ENCODE measurements around the gene PLK5.
"Not testable (repeated sequence)": the region's sequence is repeated elsewhere in the genome, so short reads cannot be mapped to it uniquely, and the experiment has no call there.

The PLK5 gene

DNA sequence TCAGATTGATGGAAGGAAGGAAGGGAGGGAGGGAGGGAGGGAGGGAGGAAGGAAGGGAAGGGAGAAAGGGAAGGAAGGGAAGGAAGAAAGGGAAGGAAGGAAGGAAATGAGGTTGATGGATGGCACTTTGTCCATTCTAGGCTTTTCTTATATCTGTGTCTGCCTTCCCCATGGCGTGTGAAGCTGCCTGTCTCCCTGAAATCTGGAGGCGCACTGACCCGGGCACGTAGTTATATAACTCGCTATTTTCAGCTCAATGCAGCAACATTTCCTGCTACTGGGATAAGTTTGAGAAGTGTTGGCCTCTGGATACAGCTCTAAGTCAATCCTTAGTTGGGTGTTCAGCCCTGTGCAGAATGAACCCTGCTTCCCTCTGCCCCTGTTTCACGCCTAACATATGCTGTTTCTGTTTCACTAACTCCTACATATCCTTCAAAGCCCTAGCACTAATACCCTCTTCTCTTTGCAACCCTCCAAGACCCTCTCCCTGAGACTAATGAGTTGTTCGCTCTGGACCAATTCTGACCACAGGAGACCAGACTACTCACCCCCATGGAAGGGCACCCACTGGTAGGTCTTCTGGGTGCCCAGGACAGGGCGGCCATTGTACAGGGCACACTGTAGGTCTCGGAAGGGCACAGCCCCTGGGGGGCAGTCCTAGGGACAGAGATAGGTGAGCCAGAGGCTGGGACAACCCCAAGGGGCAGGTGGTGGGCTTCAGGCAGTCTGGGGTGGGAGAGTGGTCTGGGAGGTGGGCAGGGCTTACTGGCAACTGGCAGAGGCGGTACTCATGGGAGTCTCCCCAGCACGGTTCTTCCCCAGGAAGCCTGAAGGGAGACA, 14.1 kb upstream of the PLK5 start:
- DNase-seq, result no peak

DNA sequence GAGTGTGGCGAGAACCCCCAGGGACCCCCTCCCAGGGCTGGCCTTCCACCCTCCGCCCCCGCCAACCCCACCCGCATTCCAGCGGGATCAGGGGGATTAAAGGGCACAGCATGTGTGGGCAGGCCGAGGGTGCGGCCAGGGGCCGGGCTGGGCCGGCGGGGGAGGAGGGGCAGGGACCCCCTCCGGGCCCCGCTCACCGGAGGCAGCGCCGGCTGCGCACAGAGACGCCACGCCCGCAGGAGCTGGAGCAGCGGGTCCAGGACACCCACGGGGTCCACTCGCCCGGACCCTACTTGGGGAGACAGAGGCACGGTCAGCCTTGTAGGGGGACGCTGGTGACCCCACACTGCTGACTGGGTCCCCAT, 13.5 kb upstream of the PLK5 start:
- no peak for DNase-seq

DNA sequence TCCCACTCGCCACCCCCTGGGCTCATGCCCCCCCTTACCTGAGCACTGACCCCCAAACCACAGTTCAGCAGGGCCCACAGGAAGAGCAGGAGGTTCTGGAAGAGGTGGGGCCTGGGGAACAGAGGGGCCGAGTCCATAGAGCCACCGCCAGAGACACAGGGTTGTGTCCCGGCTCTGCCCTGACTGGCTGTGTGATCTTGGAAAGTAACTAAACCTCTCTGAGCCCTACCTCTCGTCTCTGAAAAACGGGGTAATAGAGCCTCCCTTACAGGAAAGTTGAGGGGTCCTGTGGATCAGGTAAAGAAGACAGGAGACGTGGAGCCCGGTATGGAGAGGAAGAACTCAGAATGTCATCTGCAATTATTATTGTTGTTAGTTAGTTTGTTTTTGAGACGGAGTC, 13.1 kb upstream of the PLK5 start:
- no peak for DNase-seq

DNA sequence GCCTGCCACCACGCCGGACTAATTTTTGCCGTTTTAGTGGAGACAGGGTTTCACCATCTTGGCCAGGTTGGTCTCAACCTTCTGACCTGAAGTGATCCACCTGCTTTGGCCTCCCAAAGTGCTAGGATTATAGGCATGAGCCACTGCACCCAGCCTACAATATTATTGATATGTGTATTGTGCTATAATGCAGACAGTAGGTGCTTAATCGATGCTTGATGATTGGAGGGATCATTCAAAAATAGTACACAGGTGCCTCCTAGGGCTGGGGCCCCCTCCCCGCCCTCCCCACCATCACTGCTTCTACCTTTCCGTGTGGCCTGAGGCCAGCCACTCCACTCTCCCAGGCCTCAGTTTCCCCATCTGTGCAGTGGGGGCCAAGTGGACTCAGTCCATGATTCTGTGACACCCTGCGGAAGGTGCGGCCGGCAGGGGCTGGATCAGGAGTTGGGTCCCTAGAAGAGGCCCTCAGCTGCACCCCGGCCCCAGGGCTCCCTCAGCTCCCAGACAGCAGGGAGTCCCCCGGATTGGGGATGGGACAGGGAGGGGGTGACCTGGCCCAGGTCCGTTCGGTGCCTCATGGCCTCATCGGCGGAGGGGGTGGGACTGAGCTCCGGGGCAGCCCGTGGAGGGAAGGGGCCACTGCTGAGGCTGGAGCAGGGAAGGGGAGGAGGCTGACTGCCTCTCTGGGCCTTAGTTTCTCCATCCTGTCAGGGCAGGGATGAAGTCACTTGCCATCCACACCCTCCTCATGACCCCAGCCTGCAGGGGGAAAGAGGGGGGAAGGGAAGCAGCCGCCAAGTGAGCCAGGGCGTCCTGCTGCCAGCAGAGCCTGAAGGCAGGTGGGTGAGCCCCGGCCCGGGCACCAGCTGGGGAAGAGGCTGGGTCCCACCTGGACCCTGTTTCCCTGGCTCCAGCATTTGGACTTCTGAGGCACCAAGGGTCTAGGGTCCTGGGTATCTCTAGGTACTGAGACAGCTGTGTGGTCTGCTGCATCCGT, 12.3 kb upstream of the PLK5 start:
- no peak for DNase-seq

DNA sequence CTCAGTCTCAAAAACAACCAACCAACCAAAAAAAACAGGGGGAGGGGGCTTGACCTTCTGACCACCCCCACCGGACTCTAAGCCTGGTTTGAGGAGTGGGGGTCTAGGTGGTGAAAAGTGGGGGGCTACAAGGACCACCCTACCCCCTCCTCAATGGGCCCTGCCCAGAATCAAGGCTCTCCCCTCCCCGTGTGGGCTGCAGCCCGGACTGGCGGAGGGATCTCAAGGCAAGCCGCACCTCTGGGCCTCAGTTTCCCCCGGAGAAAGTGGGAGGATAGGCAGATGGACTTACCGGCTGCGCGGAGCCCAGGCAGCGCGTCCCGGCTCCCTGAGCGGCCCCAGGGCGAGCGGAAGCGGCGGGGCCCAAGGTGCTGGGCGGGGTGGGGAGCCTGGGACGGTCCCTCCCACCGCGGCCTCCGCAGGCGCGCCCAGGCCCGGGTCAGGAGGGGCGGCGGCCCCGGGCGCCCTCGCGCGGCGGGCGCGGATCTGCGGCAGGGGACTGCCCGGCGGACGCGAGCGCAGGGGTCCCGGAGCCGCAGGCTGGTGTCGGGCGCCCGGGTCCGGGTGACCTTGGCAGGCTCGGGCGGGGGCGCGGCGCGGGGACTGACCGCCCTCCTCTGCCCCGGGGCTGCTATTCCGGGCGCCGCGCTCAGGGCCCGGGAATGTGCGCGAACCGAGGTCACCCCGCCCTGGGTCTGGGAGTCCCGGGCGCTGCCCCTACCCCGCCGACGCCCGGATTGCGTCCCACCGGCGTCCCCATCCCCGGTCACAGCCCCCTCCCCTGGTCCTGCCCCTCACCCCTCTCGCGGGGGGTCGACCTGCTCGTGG, 11.0 kb upstream of the PLK5 start, which contains the start of gene ADAMTSL5:
Gene ADAMTSL5, minus strand, starts transcription at position 349 of the 828 bp plus-strand sequence. CDS start 2,076 bp downstream, outside the sequence.
- no peak for DNase-seq

DNA sequence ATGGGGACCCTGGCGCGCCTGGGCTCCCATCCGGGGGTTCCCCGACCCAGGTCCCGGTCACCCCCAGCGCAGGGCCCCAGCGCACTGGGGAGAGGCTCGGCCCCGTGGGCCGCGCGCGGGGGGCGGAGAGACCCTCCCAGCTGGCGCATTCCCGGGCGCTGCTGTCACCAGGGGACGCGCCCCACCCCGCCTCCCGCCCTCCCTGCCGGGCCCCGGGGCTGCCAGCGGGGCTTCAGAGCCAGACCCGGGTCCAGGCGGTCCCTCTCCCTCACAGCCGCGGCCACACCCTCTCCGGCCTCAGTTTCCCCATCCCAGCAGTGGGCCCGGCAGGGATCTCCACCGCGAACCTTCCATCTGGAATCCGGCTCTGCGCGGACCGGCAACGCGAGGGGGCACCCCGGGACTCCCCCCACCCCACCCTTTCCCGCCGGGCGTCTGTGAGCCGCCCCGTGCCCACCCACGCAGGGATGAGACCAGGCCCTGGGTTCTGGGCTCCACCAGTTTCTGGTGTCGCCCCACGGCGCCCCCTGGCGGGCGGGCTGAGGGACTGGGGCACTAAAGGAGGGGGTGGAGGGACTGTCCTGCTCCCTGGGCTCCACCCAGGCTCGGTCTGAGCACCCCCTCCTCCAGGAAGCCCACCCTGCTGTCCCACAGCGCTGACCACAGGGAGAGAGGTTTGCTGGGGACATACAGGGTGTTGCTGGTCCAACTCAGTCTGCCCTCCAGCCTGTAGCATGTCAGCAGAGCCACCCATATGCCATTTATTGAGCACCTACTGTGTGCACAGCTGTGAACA, 10.2 kb upstream of the PLK5 start:
- no peak for DNase-seq

DNA sequence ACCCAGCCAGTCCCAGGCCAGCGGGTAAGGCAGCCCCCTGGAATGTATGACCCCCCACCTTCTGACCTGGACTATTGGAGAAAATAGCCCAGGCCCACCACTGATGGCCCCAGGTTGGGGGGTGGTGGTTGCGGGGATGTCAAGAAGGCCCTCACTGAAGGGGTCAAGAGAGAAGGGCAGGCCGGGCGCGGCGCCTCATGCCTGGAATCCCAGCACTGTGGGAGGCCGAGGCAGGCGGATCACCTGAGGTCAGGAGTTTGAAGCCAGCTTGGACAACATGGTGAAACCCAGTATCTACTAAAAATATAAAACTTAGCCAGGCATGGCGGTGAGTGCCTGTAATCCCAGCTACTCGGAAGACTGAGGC, 9.6 kb upstream of the PLK5 start:
- DNase-seq, result no peak

DNA sequence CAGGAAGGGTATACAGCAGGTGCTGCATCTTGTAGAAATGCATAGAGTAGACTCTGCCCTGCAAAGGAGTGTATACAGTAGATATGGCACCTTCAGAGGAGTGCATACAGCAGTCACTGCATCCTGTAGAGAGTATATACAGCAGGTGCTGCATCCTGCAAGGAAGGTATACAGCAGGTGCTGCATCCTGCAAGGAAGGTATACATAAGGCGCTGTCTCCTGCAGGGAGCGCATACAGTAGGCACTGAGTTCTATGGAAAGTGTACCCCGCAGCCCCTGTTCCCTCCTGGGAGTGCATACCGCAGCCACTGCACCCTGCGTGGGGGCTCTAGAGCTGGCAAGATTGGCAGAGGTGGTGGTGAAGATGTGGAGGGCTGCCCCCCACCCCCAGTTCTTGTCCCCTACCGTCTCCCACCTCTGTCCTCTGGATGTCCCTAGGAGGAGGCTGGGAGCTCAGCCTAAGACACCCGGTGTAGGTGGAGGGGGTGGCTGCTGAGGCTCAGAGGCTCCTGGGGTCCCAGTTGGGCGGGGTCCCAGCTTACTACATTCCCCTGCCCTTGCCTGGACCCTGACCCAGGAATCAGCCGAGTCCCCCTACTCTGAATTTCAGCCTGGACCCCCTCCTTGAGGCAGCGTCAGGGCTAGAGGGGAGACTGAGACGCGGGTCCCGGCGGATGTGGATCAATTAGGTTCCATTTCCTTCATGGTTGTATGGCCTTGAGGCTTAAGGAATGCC, 8.7 kb upstream of the PLK5 start:
- DNase-seq, result no peak

DNA sequence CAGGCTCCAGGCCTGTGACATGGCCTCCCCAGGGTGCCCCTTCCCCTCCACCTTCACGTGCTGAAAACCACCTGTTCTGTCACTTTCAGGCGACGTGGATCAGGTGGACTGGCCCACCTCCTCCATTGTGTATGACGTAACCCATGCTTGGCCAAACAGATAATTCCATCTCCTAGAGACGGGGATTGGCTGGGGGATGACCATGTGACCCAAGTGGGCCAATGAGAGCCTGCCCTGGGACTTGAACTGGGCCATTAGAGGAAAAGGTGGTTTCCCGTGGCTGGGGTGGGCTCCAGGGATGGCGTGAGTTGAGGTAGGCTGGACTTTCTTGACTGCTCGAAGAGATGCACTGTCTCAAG, 7.5 kb upstream of the PLK5 start:
- no peak for DNase-seq

DNA sequence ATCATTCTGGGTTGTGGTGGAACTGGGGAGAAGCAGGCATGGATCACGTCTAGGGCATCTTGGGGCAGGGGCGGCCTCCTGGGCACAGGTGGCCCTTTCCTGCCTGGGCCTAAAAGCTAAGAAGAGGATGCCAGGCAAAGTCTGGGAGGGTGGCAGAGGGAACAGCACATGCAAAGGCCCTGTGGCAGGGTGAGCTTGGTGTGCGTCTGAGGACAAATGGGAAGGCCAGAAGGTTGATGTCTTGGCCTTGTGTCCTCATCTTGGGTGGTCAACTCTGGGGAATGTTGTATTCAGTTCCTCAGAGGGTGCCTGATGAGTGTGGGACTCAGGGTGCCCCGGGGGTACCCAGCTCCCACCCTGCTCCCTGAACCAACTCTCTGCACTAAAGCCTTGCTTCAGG, 5.4 kb upstream of the PLK5 start:
- no peak for DNase-seq

DNA sequence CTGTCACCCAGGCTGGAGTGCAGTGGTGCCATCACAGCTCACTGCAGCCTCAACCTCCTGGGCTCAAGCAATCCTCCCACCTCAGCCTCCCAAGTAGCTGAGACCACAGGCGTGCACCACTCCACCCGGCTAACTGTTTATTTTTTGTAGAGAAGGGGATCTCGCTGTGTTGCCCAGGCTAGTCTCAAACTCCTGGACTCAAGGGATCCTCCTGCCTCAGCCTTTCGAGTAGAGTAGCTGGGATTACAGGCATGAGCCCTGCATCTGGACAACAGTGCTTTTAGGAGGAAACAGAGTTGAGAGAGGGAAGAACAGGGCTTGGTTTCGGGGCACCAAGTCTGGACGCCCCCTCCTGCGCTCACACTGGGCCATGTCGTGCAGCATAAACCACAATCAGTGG, 4.1 kb upstream of the PLK5 start:
- not testable (repeated sequence) for DNase-seq

DNA sequence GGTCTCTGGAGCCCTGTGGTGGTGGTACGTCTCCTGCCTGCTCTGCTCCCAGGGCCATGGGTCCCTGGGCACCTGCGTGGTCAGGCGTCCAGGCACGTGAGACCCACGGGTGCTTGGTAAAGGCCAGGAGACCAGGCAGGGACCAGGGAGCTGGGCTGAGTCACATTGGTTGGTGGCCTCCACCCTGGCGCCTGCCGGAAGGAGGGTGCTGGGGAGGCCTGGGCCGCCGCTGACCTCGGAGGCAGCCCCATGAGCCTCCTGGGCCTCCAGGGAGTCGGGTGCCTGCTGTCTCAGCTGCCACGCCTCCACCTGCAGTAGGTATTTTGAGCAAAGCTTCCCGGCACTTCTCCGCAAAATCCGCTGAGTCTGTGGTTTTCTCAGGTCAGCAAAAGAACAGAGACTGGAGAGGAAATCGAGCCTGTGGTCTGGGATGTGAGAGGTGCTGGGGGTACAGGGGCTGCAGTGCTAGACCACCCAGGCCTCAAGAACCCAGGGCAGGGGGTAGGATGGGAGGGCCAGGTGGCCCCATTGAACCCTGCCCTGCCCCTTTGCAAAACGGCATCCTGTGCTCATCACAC, 3.6 kb upstream of the PLK5 start:
- no peak for DNase-seq

DNA sequence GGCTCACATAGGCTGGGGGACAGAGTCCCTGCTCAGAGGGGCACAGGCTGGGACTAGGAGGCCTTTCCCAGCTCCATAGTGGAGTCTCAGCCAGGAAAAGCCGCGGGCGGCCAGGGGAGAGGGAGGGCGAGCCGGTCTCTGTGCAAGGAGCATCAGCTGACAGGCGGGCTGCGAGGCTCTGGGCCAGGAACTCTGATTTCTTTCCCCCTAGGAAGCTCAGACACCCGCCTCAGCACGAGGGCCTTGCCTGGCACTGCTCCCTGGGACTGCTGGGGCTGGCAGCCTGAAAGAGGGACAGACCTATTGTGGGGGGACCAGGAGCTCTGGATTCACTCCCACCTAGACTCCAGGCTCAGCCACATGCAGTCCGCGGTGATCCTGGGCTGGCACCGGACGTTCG, 2.2 kb upstream of the PLK5 start:
- DNase-seq, result no peak

DNA sequence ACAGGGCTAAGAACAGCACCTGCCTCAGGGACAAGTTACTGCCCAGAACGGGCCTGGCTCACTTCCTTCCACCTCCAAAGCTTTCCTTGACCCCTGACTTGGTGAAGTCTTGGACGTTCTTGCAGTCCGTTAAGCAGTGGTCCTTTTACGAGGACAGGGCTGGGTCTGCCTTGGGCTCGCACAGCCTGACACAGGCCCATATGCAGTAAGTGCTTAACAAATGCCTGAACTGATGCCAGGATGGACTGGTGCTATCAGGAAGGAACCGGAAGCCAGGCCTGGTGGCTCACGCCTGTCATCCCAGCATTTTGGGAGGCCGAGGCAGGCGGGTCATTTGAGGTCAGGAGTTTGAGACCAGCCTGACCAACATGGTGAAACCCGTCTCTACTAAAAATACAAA, 1.8 kb upstream of the PLK5 start:
- DNase-seq, result no peak

DNA sequence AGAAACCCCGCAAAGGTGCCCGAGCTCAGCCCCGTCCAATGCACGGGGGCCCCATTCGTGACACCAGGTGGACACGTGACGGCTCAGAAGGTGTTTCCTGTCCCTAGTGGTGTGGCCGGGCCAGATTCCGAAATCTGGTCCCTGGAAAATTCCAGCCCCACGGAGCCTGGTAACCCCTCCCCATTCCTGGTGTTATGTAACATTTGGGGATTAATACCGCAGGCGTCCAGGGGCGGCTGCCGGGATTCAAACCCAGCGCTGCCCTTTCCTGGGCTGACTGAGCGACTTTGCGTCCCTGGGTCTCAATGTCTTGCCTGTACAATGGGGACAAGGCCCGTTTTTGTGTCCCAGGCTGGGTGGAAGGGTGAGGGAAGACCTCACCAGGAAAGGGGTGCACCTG, 1.0 kb upstream of the PLK5 start:
- DNase-seq, result no peak

DNA sequence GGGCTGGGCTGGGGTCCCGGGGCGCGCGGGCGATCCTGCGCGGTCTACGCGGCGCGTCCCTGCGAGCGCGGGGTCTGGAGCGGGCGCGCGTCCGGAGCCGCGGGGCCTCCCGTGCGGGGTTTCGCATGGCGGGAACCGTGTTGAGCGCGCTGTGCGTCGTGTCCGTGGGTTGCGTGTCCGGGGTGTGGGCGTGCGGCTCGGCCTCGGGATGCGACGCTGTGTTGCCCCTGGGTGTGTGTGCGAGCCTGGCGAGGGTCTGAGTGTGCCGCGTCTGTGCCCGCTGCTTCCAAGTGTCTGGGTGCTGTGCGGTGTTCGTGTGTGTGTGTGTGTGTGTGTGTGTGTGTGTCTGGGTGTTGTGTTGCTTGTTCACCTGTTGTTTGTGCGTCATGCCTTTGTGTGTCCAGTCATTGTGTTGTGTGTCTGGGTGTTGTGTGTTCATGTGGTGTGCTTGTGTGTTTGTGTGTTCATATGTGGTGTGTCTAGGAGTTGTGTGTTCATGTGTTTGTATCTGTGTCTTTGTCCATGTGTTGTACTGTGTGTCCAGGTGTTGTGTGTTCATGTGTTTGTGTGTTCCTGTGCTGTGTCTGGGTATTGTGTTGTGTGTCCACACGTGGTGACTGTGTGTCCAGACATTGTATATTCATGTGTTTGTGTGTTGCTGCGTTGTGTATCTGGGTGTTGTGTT, 552 bp downstream of the PLK5 start:
- DNase-seq, result no peak

DNA sequence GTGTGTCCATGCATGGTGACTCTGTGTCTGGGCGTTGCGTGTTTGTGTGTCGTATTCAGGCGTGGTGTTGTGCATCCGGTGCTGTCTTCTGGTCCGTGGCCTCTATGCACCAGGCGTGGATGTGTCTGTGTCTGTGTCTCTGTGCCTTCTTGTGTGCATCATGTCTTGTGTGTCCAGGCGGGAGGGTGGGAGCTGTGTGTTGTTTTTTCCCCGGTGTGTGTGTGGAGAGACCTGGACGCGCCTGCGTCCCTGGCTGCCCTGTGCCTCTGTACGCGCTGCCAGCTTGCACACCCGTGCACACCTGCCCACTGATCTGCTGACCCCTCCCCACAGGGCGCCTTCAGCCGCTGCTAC, 1.1 kb downstream of the PLK5 start:
- DNase-seq, result no peak

DNA sequence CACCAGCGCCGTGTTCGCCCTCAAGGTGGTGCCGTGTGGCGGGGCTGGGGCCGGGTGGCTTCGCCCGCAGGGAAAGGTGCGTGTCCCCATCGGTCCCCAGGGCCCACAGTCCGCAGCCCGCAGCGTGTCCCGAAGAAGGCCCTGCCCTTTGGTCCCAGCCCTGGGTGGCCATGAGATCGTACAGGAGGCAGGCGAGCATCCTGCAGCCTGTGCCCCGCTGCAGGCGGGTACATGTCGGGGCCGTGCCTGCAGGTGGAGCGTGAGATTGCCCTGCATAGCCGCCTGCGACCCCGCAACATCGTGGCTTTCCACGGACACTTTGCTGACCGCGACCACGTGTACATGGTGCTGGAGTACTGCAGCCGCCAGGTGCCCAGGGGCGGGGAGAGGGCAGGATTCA, 1.5 kb downstream of the PLK5 start:
- no peak for DNase-seq

DNA sequence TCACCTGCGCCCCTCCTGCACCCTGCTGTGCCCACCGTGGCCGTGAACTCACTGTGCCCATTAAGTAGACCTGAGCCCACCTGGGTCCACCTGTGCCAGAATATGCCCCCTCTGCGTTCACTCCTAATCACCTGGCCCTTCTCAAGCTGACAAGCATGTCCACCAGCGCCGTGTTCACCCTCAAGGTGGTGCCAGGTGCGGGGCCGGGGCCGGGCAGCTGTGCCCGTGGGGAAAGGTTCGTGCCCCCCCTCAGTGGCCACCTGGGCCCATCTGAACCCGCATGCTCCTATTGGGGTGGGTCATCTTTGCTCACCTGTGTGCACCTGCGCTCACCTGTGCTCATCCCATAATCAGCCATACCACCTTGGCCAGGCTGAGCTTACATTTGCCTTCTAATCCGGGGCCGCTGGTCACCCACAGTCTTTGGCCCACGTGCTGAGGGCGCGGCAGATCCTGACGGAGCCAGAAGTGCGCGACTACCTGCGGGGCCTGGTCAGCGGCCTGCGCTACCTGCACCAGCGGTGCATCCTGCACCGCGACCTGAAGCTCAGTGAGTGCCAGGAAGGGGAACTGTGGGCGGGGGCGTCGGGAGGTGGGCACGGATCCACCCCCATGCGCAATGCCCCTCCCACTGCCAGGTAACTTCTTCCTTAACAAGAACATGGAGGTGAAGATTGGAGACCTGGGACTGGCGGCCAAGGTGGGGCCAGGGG, 2.3 kb downstream of the PLK5 start:
- DNase-seq, result no peak

All from right forelimb (tissue), 1 donor.